ENCODE measurements around the gene TPCN2. TPM values are rescaled to one million over a fixed set of nuclear protein-coding genes. Genes with fewer than 3 reads are reported as not detected.

Gene TPCN2
- total and polyA plus RNA-seq, 9 of the 15 experiments (the other 6 are each of a cell fraction or from before 2014, with no cell fraction given), result 0.66 to 10.2 (median 4.6) TPM

GRCh38 chr11:69065147-69065710 is 16.5 kb downstream of the TPCN2 start:
- no peaks in the 10 kb centered on the region for H4K20me1 ChIP-seq (replicated peaks; ENCODE audit: control insufficient read depth, insufficient read depth, low read length)
- H3K9me1 ChIP-seq (ENCODE audit: control insufficient read depth, insufficient read depth, low read length), result no peaks in the 10 kb centered on the region
- in situ Hi-C loops (cut with MboI), result no loop called here
- no peak for DNase-seq (ENCODE audit: extremely low read depth in 1 of 4, low spot score in 3 of 4)
- no peaks in the 10 kb centered on the region for H3K36me3 ChIP-seq (ENCODE audit: control insufficient read depth, insufficient read depth, low read length)
- no peaks in the 10 kb centered on the region for H3K27me3 ChIP-seq (ENCODE audit: control insufficient read depth in 2 of 2, insufficient read depth in 2 of 2, low read length in 2 of 2)
- H3K9ac ChIP-seq (ENCODE audit: insufficient read depth in 1 of 2, low read depth in 2 of 2, low read length in 2 of 2), result peak overlapping the region in 1 of 2 experiments; percentile 29; a peak in 1 of 4 replicates
- intact Hi-C loops (cut with micrococcal nuclease), result no loop called here
- 73% methylated on average over 18 of the region's 19 CpGs for WGBS (ENCODE audit: insufficient coverage, low coverage, missing lambda C conversion rate)
- no peaks in the 10 kb centered on the region for H3K79me2 ChIP-seq (ENCODE audit: control insufficient read depth, insufficient read depth, low read length)
- H3K27ac ChIP-seq (ENCODE audit: extremely low read depth, low read depth, low read length), result no peak overlapping the region
- ChIA-PET CTCF (ENCODE audit: low intra/inter-chr PET ratio) (no interaction called here), POLR2A (no interaction called here)
- no peak overlapping the region for H3K4me2 ChIP-seq (ENCODE audit: insufficient read depth, low read length)
- TF ChIP-seq ZBTB34 (CRISPR knock-in tag; IDR thresholded peaks at IDR 0.05) (no peak), GABPA (tag; conservative IDR thresholded peaks at IDR 0.05; ENCODE audit: low read depth) (no peak), PRPF4 (IDR thresholded peaks at IDR 0.05; ENCODE audit: insufficient read depth, low read depth, low read length, poor library complexity, severe bottlenecking) (no peak), TCFL5 (CRISPR knock-in tag; conservative IDR thresholded peaks at IDR 0.05) (no peak), KHSRP (IDR thresholded peaks at IDR 0.05) (no peak), E2F4 (CRISPR knock-in tag; IDR thresholded peaks at IDR 0.05; ENCODE audit: low read depth) (no peak)
- H3K9me3 ChIP-seq (replicated peaks; ENCODE audit: control insufficient read depth, insufficient read depth, low read depth, low read length), result no peaks in the 10 kb centered on the region
- no peak overlapping the region for H2AFZ ChIP-seq (ENCODE audit: low read depth, low read length)
- BruUV-seq (replicated peaks), result no TSS peak
- H3K4me1 ChIP-seq (replicated peaks in 1 of 2; ENCODE audit: control insufficient read depth in 2 of 2, insufficient read depth in 2 of 2, low read length in 2 of 2), result peaks cover 0 to 39% of the 10 kb centered on the region in 2 experiments; a peak in 2 of 5 replicates
- no peak overlapping the region for H3K4me3 ChIP-seq
- no peak for FAIRE-seq
- no peak for ATAC-seq

All from K562 (cell line).